Measurements from ENCODE around the gene INPP5F.

- TF ChIP-seq, protein P1, sequence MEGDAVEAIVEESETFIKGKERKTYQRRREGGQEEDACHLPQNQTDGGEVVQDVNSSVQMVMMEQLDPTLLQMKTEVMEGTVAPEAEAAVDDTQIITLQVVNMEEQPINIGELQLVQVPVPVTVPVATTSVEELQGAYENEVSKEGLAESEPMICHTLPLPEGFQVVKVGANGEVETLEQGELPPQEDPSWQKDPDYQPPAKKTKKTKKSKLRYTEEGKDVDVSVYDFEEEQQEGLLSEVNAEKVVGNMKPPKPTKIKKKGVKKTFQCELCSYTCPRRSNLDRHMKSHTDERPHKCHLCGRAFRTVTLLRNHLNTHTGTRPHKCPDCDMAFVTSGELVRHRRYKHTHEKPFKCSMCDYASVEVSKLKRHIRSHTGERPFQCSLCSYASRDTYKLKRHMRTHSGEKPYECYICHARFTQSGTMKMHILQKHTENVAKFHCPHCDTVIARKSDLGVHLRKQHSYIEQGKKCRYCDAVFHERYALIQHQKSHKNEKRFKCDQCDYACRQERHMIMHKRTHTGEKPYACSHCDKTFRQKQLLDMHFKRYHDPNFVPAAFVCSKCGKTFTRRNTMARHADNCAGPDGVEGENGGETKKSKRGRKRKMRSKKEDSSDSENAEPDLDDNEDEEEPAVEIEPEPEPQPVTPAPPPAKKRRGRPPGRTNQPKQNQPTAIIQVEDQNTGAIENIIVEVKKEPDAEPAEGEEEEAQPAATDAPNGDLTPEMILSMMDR (conservative IDR thresholded peaks at IDR 0.05; ENCODE audit: low read depth in 2 of 2): no peak
- TF ChIP-seq EZH2 (IDR thresholded peaks at IDR 0.05; ENCODE audit: low read depth, unreplicated experiment) (no peak), JUNB (IDR thresholded peaks at IDR 0.05; ENCODE audit: unreplicated experiment) (no peak), STAT1 (IDR thresholded peaks at IDR 0.05; ENCODE audit: unreplicated experiment) (no peak), POLR2AphosphoS5 (IDR thresholded peaks at IDR 0.05; ENCODE audit: low read depth) (no peak), REST (IDR thresholded peaks at IDR 0.05; ENCODE audit: unreplicated experiment) (no peak), EZH2phosphoT487 (IDR thresholded peaks at IDR 0.05; ENCODE audit: unreplicated experiment) (no peak), ZNF331 (CRISPR knock-in tag; IDR thresholded peaks at IDR 0.05; ENCODE audit: low read depth) (no peak), CREB1 (CRISPR knock-in tag; IDR thresholded peaks at IDR 0.05; ENCODE audit: low read depth) (no peak), ZNF114 (CRISPR knock-in tag; IDR thresholded peaks at IDR 0.05) (no peak), NANOG (IDR thresholded peaks at IDR 0.05; ENCODE audit: borderline replicate concordance) (no peak)
- TF ChIP-seq, protein P2, sequence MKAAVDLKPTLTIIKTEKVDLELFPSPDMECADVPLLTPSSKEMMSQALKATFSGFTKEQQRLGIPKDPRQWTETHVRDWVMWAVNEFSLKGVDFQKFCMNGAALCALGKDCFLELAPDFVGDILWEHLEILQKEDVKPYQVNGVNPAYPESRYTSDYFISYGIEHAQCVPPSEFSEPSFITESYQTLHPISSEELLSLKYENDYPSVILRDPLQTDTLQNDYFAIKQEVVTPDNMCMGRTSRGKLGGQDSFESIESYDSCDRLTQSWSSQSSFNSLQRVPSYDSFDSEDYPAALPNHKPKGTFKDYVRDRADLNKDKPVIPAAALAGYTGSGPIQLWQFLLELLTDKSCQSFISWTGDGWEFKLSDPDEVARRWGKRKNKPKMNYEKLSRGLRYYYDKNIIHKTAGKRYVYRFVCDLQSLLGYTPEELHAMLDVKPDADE (IDR thresholded peaks at IDR 0.05): no peak
These were observed 53.1 kb downstream of the INPP5F start for GRCh38 chr10:119778776-119779445.
